GM18858 (cell line): ENCODE data around the gene CRTC1.

Experiments used
- ATAC-seq: cut with Tn5 transposase; IDR thresholded peaks from one replicate; pipeline ENCODE4 v1.9.1; 2021; ENCODE audit not compliant: unreplicated experiment

Gene CRTC1

DNA sequence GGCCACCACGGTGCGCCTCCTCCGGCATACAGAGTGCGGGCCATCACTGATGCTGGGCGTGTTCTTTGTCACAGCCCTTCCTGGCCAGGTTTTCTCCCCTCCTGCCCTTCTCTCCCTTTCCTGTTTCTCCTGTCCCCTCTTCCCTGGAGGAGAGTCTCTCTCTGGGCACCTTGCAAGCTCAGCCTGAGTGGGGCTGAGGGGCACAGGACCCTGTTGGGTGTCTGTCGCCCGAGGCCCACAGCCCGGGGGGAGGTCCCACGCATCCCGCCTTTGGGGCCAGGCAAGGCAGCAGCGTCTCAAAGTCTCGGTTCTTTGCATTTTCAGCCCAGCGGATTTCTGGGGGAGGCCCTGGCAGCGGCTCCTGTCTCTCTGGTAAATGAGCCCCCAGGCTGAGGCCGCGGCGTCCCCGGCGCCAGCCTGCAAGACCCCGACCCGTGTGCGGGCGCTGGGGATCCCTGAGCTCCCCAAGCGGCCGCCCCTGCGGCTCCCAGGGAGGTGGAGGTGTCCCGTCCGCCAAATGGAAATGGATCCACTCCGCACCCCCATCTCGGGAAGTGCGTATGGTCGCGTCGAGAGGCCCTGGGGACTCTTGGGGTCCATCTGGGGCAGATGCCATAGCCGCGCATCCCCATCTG lies 60.4 kb downstream of the CRTC1 start:
- ATAC-seq = no peak

DNA sequence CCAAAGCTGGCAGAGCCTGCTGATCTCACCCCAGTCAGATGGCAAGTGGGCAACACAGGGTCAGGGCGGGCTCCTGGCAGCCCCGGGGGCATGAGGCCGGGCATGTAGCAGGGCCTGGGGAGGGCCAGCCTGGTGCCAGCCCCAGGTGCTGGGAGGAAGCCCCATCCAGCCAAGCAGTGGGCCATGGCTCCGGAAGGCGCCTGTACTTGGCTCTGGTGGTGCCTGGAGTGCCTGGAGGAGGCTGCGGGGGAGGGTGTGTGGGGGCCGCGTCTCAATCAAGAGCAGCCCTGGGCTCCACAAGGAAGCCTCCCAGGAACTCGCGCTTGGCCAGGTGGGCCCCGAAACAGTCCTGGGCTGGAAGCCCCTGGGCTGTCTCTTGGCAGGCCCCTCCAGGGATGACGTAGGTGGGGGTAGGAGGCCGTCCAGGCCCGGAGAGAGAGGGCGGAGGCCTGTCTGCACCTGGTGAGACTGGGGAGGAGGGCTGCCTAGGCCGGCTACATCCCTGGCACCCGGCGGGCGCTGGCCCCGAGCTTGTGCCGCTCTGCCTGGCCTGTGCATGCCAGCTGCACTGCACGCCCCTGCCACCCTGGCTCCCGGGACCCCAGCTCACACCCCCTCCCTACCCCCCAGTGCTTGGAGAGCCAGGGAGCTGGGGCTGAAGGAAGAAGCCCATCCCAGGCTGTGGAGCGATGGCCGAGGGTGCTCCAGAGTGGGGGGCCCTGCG lies 61.7 kb downstream of the CRTC1 start:
- no peak for ATAC-seq

DNA sequence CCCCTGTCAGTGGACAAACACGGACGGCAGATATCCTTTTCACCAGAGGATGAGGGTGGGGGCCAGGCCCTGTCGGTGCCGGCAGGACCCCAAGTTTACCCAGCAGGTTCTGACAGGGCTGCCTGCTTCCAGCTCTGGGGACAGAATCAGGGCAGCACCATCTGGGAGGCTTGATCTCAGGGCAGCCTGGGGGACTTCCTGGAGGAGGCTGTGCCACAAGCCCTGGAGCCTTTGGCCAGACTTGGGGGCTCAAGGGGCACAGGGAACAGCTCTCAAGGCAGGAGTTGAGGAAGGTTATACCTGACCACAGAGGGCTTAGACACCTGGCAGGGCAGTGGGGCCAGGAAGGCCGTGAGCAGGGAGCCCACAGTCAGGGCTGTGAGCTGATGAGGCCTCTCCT lies 62.5 kb downstream of the CRTC1 start:
- no peak for ATAC-seq

DNA sequence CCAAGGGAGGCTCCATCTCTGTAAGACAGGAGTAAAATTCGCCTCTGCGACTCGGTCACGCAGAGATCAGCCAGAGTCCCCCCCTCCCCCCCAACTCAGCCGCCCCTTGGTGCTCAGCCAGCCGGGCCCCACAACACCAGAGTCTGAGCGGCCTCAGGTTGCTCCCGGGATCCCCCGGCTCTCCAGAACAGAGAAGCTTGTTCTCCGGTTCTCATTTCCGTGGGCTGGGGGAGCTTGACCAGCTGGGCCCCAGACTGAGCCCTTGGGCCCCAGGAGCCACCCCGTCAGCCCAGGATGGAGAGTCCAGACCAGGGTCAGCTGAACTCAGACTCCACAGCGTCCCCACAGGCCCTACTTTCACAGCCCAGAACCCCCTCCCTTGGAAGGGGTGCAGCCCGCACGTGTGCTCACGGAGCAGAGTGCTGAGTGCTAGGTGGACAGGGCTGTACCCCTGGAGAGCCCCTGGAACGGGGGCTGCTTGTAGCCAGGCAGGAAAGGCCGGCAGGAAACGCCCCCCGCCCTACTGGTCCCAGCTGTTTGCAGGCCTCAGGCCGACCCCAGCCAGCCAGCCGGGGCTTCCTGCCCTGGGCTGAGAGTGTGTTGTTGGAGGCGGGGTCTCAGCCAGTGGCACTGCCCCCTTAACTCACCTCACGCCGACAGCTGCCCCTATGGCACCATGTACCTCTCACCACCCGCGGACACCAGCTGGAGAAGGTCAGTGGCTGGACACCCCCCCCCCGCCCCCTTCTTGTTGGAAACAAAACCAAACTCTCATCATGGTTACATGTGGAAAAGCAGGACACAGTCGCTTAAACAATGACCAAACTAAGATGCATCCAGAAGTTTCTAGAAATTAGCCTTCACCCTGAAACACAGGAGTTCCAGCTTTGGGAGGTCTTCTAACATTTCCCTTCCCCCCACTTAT lies 63.2 kb downstream of the CRTC1 start:
- no peak for ATAC-seq

DNA sequence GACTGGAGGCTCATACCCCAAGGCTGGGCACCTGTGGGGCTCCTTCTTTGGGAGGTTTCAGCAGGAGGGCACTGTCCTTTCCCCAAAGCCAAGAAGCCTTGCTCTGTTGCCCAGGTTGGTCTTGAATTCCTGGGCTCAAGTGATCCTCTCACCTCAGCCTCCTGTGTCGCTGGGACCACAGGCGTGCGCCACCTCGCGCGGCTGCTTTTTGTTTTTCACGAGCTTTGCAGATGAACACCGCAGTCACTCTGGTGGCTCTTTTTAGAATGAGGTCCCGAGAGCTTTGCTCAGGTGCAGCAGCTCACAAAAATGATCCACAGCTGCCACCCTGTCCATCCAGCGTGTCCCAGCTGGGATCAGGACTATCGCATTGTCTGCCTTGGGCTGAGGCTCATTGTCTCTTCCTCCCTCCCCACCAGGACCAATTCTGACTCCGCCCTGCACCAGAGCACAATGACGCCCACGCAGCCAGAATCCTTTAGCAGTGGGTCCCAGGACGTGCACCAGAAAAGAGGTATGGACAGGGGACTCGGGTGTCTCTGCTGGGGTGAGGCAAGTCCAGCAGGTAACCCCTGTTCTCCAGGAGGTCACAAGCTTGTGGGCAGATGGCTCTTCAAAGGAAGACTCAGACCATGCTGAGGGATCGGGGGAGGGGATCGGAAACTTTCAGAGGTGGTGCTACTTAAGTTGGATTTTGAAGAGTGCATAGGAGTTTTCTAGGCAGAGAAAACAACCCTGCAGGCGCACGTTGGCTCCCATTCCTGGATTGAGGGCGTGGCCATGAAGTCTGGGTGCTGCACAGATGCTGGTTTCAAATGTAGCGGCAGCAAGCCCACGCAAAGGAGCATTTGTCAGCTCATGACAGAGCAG lies 66.1 kb downstream of the CRTC1 start:
- no peak for ATAC-seq

DNA sequence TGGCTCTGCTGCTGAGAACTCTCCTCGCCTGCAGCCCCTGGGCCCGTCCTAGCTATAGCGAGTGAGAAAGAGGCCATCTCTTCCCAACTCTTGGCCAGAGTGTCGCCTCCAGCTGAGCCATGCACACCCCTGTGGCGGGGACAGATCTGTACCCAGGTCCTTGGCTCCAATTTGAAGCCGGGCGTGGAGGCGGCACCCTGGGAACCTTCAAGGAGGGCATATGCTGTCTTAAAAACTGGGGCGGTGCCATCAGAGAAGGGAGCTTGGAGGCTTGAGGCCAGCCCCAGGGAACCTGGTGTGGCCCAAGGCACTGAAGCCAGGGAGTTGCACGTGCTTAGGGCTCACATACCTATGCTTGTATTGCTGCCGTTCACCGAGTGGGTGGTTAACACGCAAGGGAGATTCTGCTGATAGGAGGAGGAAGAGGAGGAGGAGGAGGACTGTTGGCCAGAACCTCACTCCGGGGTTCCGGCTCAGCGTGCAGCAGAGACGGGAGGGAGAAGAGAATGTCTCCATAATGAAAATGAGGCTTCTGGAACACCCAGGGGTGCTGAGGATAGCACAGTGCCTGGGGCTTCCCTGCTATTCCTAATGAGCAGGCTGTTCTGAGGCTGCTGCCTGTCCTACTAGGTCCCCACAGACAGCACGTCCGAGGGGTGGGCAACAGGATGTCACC lies 67.0 kb downstream of the CRTC1 start:
- ATAC-seq = no peak

DNA sequence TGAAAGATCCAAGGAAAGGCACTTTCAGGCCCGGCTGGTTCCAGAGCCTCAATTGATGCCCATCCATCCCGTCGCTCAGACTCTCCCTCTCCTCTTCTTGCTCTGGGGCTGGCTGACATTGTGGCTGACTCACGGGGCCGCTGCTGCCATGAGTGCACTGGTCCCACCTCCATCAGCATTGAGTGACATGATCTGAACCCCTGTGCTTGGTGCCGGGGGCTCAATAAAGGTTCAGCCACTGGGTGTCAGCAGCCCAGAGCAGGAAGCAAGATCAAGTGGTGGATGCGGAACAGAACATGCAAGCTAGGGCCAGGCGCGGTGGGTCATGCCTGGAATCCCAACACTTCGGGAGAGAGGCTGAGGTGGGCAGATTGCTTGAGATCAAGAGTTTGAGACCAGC lies 68.1 kb downstream of the CRTC1 start:
- no peak for ATAC-seq

DNA sequence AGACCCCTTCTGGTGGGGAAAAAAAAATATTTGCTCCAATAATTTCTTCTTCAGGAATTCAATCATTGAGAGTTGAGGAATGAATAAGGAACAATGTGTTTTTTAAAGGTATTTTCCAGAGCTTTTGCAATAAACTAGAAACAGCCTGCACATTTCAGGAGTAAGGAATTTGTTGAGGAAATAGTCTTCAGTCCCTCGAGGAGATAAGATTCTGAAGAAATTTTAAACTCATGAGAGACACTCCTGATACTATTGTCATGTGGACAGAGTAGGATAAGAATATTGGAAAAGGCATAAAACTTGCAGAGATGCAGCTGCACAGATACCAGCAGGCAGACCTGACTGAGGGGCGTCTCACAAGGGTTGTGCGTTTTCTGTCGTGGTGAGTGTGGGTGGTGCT lies 71.0 kb downstream of the CRTC1 start:
- no peak for ATAC-seq

DNA sequence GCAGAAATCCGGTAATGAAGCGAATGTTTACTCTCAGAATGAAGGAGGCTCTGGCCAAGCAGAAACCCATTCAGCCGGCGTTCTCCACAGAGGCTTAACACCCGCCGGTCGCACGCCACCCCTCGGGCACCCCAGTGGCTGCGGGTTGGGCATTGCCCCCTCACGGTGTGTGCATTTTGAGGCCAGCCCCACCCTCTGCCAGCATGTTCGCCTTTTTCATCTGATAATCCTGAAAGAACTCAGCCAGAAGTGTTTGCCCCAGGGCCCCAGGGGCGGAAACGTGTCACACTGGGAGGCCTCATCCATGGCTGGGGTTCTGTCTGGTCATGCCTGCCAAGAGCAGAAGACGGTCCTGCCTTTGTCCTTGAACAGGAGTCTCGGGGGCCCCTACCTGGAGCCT lies 73.4 kb downstream of the CRTC1 start:
- ATAC-seq = no peak

DNA sequence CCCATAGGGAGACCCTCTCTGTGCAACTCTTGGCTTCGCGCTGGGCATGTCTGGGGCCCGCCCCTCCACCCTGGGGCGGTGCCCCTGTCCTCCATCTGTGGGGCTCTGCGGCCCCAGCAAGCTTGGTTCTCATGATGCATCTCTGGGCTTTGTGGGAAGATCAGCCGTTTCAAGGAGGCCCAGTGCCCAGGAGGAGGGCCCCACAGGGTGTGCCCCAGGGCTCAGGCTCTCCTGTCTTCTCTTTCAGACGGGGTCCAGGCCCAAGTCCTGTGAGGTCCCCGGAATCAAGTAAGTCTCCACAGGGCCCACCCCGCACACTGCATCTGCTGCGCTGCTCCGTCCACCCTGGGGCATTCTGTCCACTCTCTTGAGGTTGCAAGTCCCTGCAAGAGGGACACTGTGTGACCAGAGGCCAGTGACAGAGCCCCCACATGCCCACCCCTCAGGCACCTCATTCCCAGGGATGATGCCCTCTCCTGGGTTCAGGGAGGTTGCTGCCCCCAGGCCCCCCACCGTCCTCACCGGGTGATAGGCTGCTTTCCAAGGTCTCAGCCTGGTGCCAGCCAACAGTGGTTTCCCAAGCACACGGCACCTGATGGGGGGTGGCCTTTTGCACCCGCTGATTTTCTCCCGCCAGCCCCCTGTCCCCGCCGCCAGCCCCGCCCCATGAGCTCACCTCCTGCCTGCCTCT lies 76.0 kb downstream of the CRTC1 start:
- no peak for ATAC-seq

DNA sequence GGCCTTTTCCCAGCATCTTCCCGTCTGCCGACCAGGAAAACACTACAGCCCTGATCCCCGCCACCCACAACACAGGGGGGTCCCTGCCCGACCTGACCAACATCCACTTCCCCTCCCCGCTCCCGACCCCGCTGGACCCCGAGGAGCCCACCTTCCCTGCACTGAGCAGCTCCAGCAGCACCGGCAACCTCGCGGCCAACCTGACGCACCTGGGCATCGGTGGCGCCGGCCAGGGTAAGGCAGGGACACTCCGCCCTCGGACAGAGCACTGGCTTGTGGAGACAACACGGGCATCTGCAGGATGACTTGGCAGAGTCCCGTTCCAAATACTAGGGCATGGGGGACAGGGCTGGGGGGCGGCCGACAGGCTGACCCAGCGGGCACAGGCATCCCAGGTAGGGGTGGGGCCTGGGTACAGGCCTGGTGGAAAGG lies 76.5 kb downstream of the CRTC1 start:
- ATAC-seq = no peak

DNA sequence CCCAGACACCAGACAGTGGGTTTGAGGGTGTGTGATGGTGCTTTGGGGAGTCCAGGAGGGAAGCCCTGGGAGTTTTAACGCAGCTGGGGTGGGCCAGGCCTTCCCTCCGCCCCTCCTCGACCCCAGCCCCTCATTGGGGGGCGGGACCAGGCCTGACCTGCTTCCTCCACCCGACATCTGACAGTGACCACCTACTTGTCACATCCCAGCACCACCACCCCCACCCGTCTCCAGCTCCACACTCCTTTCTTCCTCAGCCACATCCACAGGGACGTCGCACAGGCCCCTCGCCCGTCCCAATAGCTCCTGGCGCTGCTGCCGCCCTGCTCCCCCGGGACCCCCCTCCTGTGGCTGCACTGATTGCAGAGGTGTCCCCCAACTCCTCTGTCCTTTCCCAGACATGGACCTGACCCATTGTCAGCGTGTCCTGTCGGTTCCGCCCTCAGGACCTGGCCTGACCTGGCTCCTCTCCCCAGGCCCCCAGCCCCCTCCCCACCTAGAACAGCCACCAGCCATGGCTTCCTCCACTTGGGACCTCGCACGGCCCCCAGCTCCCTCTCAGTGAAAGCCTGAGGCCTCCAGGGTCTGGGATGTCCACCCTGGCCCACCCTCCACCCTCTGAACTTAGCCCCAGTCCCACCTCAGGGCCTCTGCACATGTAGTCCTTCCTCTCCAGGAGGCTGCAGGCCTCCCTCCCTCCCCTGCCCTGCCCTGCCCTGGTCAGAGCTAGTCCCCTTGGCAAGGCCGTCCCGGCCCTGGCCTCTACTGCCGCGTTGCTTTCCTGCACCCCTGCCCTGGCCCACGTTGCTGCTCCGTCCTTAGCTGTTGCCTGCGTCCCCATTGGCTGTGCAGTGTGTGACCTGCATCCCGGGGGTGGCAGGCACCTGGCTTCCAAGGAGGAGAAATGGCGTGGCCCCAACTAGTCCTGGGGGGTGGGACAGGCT lies 77.2 kb downstream of the CRTC1 start:
- ATAC-seq = no peak

DNA sequence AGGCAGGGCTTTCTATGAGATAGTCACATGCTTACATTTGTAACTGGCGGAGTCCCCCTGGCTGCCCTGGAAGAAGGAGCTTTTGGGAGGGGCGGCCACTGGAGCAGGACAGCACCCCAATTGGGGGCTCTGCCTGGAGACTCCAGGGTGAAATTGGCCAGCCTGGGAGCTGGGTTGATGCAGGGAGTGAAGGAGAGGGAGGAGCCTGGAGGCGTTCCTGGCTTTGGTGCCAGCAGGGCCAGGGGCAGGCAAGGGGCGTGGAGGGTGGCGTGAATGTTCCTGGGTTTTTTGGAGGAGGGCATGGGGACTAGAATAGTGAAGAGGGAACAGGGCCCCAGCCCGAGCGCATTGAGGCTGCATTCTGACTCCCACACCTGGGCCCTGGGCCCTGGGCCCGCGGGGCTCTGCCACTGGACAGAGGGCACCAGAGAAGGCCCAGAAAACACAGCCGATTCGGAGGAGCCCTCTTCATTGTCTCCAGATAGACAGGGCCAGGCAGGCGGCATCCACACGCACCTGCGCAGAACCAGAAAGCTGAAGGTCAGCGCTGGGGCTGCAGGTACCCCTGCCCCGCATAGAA lies 78.1 kb downstream of the CRTC1 start:
- ATAC-seq = no peak

DNA sequence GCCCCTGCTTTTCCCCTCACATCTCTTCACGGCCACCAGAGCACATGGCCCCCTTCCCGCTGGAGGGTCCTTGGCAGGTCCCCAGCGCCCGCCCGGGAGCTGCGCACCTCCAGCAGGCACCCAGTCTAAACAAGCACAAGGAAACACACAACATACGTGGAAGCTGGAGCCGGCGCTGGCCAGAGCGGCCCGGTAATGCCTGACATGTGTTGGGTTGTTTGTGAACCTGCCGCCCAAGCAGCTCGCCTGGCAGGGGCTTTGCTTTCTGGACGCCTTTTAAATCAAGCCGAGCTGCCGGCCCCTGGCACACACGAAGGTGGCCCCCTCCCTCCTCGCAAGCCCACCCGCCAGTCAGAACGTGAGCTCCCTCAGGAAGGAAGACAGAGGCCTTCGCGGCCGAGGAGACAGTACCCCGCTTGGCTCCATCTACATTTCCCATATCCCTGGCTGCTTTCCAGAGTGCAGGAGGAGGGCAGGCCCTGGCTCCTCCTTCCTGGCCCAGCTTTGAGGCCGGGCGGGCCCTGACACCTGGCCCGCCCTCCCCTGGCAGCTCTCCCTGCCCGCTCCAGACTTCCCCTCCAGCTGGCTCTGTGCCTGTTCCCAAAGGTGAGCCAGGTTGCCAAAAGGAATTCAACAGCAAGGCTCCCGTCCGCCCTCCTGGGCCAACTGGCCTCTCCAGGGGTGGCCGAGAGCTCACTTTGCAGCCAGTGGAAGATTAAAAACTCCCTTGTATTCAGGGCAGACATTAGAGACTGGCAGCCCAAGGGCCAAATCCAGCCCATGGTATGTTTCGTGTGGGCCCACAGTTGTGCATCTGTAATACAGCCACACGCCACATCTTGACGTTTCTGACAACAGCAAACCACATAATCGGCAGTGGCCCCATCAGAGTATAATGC lies 78.9 kb downstream of the CRTC1 start:
- ATAC-seq = no peak

DNA sequence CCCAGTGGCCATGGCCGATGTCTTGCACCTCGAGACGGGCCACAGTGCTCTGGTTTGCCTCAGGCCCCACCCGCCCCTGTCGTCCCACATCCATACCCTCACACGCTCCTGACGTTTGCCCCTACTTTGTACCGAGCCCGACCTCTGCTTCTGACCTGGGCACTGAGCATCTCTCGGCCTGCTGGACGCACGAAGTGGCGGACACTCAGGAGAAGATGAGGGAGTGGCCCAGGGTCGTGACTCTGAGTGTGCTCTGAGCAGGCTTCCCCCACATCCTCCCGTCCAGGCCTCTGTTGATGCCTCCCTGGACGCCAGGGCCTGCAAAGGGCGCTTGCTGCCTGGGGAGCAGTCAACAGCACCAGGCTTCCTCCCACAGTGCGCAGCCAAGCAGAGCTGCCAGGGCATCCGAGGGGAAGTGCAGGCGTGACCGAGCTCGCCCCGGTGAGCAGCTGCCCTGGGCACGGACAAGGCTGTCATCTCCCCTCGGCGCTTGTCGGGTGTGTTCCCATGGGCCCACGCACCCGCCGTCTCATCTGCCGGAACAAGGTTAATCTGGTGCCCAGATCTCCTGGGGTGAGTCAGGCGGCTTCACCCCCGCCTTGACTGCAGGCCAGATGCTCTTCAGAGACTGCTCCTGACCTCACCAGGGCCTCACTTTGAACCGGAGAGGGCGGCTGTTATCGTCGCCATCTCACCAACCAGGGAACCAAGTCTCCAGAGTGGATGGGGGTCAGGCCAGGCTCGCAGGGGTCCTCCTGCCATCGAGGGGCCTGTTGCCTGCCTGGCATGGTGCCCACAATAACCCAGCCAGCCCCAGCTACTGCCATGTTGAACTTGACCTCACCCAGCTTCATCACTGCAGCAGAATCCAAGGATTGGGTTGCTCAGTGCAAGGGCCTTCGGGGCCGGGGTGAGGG lies 80.5 kb downstream of the CRTC1 start:
- ATAC-seq = no peak

DNA sequence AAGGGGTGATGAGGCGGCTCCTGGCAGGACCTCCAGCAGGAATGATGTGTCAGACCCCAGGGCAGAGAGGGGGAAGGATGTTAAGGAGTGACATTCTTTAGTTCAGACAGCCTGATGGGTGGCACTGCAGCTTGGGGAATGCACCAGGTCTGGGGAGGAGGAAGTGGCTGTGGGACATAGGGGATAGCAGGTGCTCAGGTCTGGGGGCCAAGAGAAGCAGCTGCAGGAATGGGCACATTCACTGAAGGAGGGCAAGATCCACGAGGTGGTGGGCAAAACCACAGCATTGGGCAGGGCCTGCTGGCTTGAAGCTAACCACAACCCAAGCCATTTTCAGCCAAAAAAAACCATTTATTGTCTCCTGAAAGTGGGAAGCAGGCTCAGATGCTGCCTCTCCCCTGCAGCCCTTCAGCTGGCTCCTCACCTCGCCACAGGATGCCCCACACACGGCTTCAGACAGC lies 81.1 kb downstream of the CRTC1 start:
- no peak for ATAC-seq
